PC-3 (cell line): ENCODE results near the gene DIP2C. TPM values are rescaled to one million over a fixed set of nuclear protein-coding genes. Genes with fewer than 3 reads are reported as not detected.

ENCODE experiments used
- ATAC-seq: fragments of 200-7000 bp; cut with Tn5 transposase; 2 replicates; pipeline ENCODE4 v1.9.1; 2020; ENCODE audit warnings: mild to moderate bottlenecking, moderate library complexity
- BruUV-seq: library from RNA; stranded (reverse); fragments of 400-500 nt; replicated peaks from 2 replicates; lab custom pipeline; 2021; lab: Mats Ljungman, UMichigan
- CTCF ChIA-PET: fragments of 300-600 bp; sonication (Branson Sonifier 250); formaldehyde crosslinking; loops from one replicate; lab custom pipeline; 2022; ENCODE audit warnings: antibody characterized with exemption; lab: Charles Lee
- POLR2A ChIA-PET: fragments of 300-600 bp; sonication (Branson Sonifier 250); formaldehyde crosslinking; loops from one replicate; lab custom pipeline; 2022; ENCODE audit warnings: antibody characterized with exemption; ENCODE audit not compliant: unreplicated experiment; lab: Charles Lee
- DNase-seq: peaks from one replicate; pipeline ENCODE4 v3.0.0-alpha.2; 2015
- H2AFZ ChIP-seq: fragments of 300-600 bp; sonication (generic); 2 replicates; pipeline ENCODE4 v1.6.0; 2016; ENCODE audit warnings: antibody characterized with exemption, low read length
- H3F3A ChIP-seq: fragments of 300-600 bp; sonication (generic); one replicate; pipeline ENCODE4 v1.6.0; 2017; ENCODE audit warnings: antibody characterized with exemption, low read length, control low read depth, mild to moderate bottlenecking; ENCODE audit not compliant: unreplicated experiment
- H3K27ac ChIP-seq: fragments of 300-600 bp; sonication (generic); 2 replicates; pipeline ENCODE4 v1.5.1; 2016; ENCODE audit warnings: mild to moderate bottlenecking, low read length
- H3K27me3 ChIP-seq: fragments of 300-600 bp; sonication (generic); 2 replicates; pipeline ENCODE4 v1.6.1; 2016; ENCODE audit warnings: low read length, mixed read lengths
- H3K36me3 ChIP-seq: fragments of 300-600 bp; sonication (generic); 2 replicates; pipeline ENCODE4 v1.6.1; 2016; ENCODE audit warnings: low read depth, mixed run types, low read length, mixed read lengths
- H3K4me1 ChIP-seq: fragments of 300-600 bp; sonication (generic); 2 replicates; pipeline ENCODE4 v1.5.1; 2016; ENCODE audit warnings: low read length; ENCODE audit not compliant: insufficient read depth
- H3K4me2 ChIP-seq: fragments of 300-600 bp; sonication (generic); 2 replicates; pipeline ENCODE4 v1.6.0; 2016; ENCODE audit warnings: low read length
- H3K4me3 ChIP-seq: fragments of 300-600 bp; sonication (generic); 2 replicates; pipeline ENCODE4 v1.5.1; 2016; ENCODE audit warnings: mild to moderate bottlenecking, low read length, mixed read lengths
- H3K79me2 ChIP-seq: fragments of 300-600 bp; sonication (generic); 2 replicates; pipeline ENCODE4 v1.6.1; 2017; ENCODE audit warnings: low read length, mixed read lengths
- H3K9ac ChIP-seq: fragments of 300-600 bp; sonication (generic); 2 replicates; pipeline ENCODE4 v1.6.0; 2016; ENCODE audit warnings: mild to moderate bottlenecking, low read length
- H3K9me2 ChIP-seq: fragments of 300-600 bp; sonication (generic); replicated peaks from 2 replicates; pipeline ENCODE4 v1.6.1; 2016; ENCODE audit warnings: mixed run types, low read length, mixed read lengths
- H3K9me3 ChIP-seq: fragments of 300-600 bp; sonication (generic); 2 replicates; pipeline ENCODE4 v1.6.1; 2016; ENCODE audit warnings: low read length, mixed read lengths
- H4K20me1 ChIP-seq: fragments of 300-600 bp; sonication (generic); 2 replicates; pipeline ENCODE4 v1.6.1; 2016; ENCODE audit warnings: low read length, mixed read lengths
- CTCF ChIP-seq: fragments of 300-600 bp; sonication (generic); conservative IDR thresholded peaks from 2 replicates; pipeline ENCODE4 v1.5.1; 2017; ENCODE audit warnings: antibody characterized with exemption, low read depth, mild to moderate bottlenecking, low read length
- EZH2 ChIP-seq: fragments of 300-600 bp; sonication (generic); IDR thresholded peaks from one replicate; pipeline ENCODE4 v1.6.1; 2017; ENCODE audit warnings: antibody characterized with exemption, mild to moderate bottlenecking, low read length; ENCODE audit not compliant: unreplicated experiment
- EZH2phosphoT487 ChIP-seq: fragments of 300-600 bp; sonication (generic); IDR thresholded peaks from 2 replicates; pipeline ENCODE4 v1.6.1; 2018; ENCODE audit warnings: mild to moderate bottlenecking, antibody characterized with exemption, low read length, borderline replicate concordance
- intact Hi-C: fragments of 100-400 bp; cut with micrococcal nuclease; formaldehyde crosslinking; loops from 2 replicates; pipeline ENCODE4 v1.9.0; 2023
- total RNA-seq: library from RNA; depleted of rRNA; stranded (reverse); fragments of >200 nt; gene quantifications from 2 replicates; pipeline ENCODE4 v1.2.3, GENCODE V29; 2014

DIP2C gene
- total RNA-seq, 1 experiment from 2014 or later: 3.1 TPM

- H3K36me3 ChIP-seq: no peaks in the 10 kb centered on the region
- H3K79me2 ChIP-seq: no peaks in the 10 kb centered on the region
- H3K9me2 ChIP-seq: no peaks in the 10 kb centered on the region
- ATAC-seq: no peak
- no peak overlapping the region for H3K27ac ChIP-seq
- ChIA-PET POLR2A (no interaction called here), CTCF (no interaction called here)
- no peaks in the 10 kb centered on the region for H3K4me1 ChIP-seq
- no peaks in the 10 kb centered on the region for H4K20me1 ChIP-seq
- BruUV-seq: no TSS peak
- H3K9ac ChIP-seq: no peak overlapping the region
- H3K4me3 ChIP-seq: no peak overlapping the region
- intact Hi-C loops: no loop called here
- DNase-seq: no peak
- H3K4me2 ChIP-seq: no peak overlapping the region
- no peak for TF ChIP-seq EZH2
- no peak for TF ChIP-seq CTCF
- TF ChIP-seq EZH2phosphoT487: no peak
- no peaks in the 10 kb centered on the region for H3F3A ChIP-seq
- no peak overlapping the region for H2AFZ ChIP-seq
- H3K27me3 ChIP-seq: no peaks in the 10 kb centered on the region
- no peaks in the 10 kb centered on the region for H3K9me3 ChIP-seq
Observed at GRCh38 chr10:359093-359492, 330.4 kb downstream of the DIP2C start.

- Histone ChIP-seq H3K9me2 (no peaks in the 10 kb centered on the region), H3K27ac (no peak overlapping the region), H3K4me2 (no peak overlapping the region), H3K4me1 (no peaks in the 10 kb centered on the region), H3F3A (no peaks in the 10 kb centered on the region), H3K27me3 (no peaks in the 10 kb centered on the region), H3K4me3 (no peak overlapping the region), H3K9ac (no peak overlapping the region), H3K36me3 (no peaks in the 10 kb centered on the region), H2AFZ (no peak overlapping the region), H3K9me3 (no peaks in the 10 kb centered on the region), H3K79me2 (no peaks in the 10 kb centered on the region), H4K20me1 (no peaks in the 10 kb centered on the region)
- TF ChIP-seq EZH2phosphoT487 (no peak), EZH2 (no peak)
- ATAC-seq: no peak
- CTCF ChIA-PET: no interaction called here
- intact Hi-C loops: no loop called here
- POLR2A ChIA-PET: no interaction called here
- no peak for DNase-seq
- no TSS peak for BruUV-seq
Observed at GRCh38 chr10:357201-357950, 332.1 kb downstream of the DIP2C start.

GRCh38 chr10:356452-356851, 333.0 kb downstream of the DIP2C start:
- ChIA-PET CTCF (no interaction called here), POLR2A (no interaction called here)
- H4K20me1 ChIP-seq: no peaks in the 10 kb centered on the region
- no peak overlapping the region for H3K4me3 ChIP-seq
- H3K9ac ChIP-seq: no peak overlapping the region
- intact Hi-C loops: no loop called here
- H3F3A ChIP-seq: no peaks in the 10 kb centered on the region
- no peaks in the 10 kb centered on the region for H3K36me3 ChIP-seq
- H3K4me2 ChIP-seq: no peak overlapping the region
- ATAC-seq: no peak
- H3K79me2 ChIP-seq: no peaks in the 10 kb centered on the region
- H3K27ac ChIP-seq: no peak overlapping the region
- H3K9me2 ChIP-seq: no peaks in the 10 kb centered on the region
- H3K27me3 ChIP-seq: no peaks in the 10 kb centered on the region
- H3K9me3 ChIP-seq: no peaks in the 10 kb centered on the region
- H3K4me1 ChIP-seq: no peaks in the 10 kb centered on the region
- H2AFZ ChIP-seq: no peak overlapping the region
- no peak for TF ChIP-seq CTCF
- TF ChIP-seq EZH2: no peak
- no peak for TF ChIP-seq EZH2phosphoT487
- DNase-seq: no peak
- BruUV-seq: no TSS peak
